Measurements from ENCODE around the gene B4GALNT4. TPM values are rescaled to one million over a fixed set of nuclear protein-coding genes. Genes with fewer than 3 reads are reported as not detected.
"Not testable (repeated sequence)": the region's sequence is repeated elsewhere in the genome, so short reads cannot be mapped to it uniquely, and the experiment has no call there.

Gene B4GALNT4
- total RNA-seq, 1 donor from 2014 or later: 0.50 TPM

GRCh38 chr11:398826-399225, 29.5 kb downstream of the B4GALNT4 start:
- intact Hi-C loops (cut with micrococcal nuclease): no loop called here
- DNase-seq (peak; percentile 26), ATAC-seq (no peak)

- DNase-seq: no peak
- intact Hi-C loops (cut with micrococcal nuclease): no loop called here
- no peak for ATAC-seq
Observed at GRCh38 chr11:399731-400211, 30.5 kb downstream of the B4GALNT4 start.

GRCh38 chr11:400241-400689, 31.0 kb downstream of the B4GALNT4 start:
- intact Hi-C loops (cut with micrococcal nuclease): no loop called here

GRCh38 chr11:401196-401595, 31.9 kb downstream of the B4GALNT4 start:
- intact Hi-C loops (cut with micrococcal nuclease); ATAC-seq; DNase-seq: not testable (repeated sequence)

More at GRCh38 chr11:400241-400689, 31.0 kb downstream of the B4GALNT4 start:
- no peak for DNase-seq
- no peak for ATAC-seq

DNA sequence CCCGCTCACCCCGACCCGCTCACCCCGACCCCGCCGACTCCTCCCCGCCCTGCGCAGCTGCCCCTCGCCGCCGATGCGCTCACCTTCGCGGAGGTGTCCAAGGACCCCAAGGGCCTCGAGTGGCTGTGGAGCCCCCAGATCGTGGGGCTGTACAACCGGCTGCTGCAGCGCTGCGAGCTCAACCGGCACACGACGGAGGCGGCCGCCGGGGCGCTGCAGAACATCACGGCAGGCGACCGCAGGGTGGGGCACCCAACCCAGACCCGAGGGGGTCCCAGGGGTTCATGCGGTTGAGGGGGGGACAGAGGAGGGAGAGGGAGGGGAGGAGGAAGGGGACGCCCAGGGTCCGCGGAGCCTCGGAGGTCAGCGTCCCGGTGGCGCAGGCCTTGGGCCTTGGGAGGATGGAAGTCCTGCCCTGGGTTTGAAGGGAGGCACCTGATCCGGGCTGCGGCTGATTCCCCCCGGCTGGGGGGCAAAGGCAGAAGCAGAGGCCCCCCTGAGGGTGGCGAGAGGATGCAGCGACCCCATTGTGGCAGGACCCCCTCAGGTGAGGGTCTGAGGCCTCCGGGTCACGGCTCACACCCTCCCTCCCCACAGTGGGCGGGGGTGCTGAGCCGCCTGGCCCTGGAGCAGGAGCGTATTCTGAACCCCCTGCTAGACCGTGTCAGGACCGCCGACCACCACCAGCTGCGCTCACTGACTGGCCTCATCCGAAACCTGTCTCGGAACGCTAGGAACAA, 33.9 kb downstream of the B4GALNT4 start:
- intact Hi-C loops (cut with micrococcal nuclease): no loop called here
- ATAC-seq (no peak), DNase-seq (no peak)

DNA sequence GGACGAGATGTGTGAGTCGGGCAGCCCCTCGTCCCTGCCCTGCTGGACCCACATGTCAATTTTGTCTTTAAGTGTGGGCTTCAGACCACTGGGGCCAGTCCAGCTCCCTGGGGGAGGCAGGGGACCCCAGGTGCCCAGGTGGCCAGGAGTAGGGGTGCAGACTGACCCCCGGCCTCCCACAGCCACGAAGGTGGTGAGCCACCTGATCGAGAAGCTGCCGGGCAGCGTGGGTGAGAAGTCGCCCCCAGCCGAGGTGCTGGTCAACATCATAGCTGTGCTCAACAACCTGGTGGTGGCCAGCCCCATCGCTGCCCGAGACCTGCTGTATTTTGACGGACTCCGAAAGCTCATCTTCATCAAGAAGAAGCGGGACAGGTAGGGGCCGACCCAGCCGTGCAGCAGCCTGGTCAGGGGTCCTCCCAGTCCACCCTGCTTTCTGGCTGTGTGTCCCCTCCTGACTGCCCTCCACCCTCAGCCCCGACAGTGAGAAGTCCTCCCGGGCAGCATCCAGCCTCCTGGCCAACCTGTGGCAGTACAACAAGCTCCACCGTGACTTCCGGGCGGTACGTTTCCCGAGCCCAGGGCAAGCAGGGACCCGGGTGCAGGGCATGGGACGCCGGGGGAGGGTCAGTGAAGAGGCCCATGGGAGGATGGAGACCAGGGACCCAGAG, 34.6 kb downstream of the B4GALNT4 start:
- no peak for ATAC-seq
- intact Hi-C loops (cut with micrococcal nuclease): no loop called here
- no peak for DNase-seq

GRCh38 chr11:404551-405264, 35.4 kb downstream of the B4GALNT4 start:
- DNase-seq: no peak
- no peak for ATAC-seq
- intact Hi-C loops (cut with micrococcal nuclease): no loop called here

GRCh38 chr11:405323-405953, 36.1 kb downstream of the B4GALNT4 start:
- peak; percentile 79 for DNase-seq
- intact Hi-C loops (cut with micrococcal nuclease): no loop called here
- ATAC-seq: peak; percentile 5

GRCh38 chr11:405954-406795, 36.9 kb downstream of the B4GALNT4 start:
- ATAC-seq: peak; percentile 7
- intact Hi-C loops (cut with micrococcal nuclease): no loop called here
- no peak for DNase-seq

DNA sequence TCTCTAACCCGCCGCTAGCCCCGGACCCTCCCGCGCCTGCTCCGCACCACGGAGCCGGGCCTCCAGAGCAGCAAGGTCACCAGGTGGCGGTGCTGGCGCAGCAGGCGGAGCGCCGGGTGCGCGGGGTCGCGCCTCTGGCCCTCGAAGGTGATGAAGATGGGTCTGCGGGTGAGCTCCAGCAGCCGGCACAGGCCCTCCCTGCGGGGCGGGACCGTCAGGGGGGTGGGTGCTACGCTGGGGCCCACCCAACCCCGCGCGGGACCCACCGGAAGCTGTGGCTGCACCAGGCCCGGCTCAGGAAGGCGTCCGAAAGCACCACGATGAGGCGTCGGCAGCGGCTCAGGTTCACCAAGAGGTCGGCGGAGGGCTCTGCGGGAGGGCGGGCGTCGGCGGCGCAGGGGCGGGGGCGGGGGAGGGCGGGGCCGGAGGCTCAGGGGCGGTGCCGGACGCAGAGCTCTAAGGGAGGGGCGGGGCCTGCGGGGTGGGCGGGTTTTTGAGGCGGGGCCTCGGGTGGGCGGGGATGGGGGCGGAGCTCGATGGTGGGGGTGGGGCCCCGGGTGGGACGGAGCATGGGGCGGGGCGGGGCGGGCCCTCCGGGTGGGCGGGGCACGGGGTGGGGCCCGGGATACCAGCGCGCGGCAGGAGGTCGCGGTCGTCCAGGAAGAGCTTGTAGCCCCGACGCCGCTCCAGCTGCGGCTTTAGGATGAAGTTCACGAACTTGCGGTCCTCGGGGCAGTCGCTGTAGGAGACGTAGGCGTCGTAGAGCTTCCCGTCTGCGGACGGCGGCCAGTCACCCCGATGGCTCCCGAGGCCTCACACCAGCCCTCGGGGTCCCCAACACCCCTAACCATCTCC, 37.7 kb downstream of the B4GALNT4 start:
- intact Hi-C loops (cut with micrococcal nuclease): no loop called here
- DNase-seq (peak; percentile 90), ATAC-seq (peak; percentile 80)

- ATAC-seq: no peak
Observed at GRCh38 chr11:407651-408123, 38.4 kb downstream of the B4GALNT4 start.

GRCh38 chr11:408154-409007, 39.1 kb downstream of the B4GALNT4 start:
- intact Hi-C loops (cut with micrococcal nuclease): no loop called here
- DNase-seq (no peak), ATAC-seq (peak; percentile 1)

More at GRCh38 chr11:407651-408123, 38.4 kb downstream of the B4GALNT4 start:
- no peak for DNase-seq
- intact Hi-C loops (cut with micrococcal nuclease): no loop called here

DNA sequence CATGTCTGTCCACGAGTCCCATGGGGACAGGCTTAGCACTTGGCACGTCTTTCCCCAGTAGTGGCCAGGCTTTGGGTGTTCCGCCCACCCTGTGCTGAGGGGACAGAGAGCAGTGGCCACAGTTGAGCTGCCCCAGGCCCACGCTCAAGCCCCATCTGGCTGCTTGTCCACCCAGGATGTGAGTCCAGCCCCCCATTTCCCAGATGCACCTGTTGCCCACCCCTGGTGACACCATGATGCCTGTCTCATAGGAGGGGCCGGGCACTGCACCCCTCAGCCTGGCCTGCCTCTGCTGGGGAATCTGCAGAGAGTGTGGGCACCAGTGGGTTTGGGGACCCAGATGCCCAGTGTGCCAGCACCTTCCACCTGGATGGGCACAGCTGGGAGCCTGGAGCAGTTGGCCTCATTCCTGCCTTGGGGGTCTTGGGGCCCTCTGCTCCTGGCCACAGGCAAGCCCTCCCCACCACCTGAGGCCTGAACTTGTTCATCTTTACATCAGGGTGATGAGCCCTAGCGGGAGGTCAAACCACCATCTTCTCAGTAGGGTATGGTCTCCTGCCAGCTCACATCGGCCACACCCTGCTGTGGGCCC, 39.8 kb downstream of the B4GALNT4 start:
- no peak for DNase-seq
- intact Hi-C loops (cut with micrococcal nuclease): no loop called here

GRCh38 chr11:409600-410483, 40.5 kb downstream of the B4GALNT4 start:
- DNase-seq (no peak), ATAC-seq (no peak)
- intact Hi-C loops (cut with micrococcal nuclease): no loop called here

More for the DNA sequence above, 39.8 kb downstream of the B4GALNT4 start:
- no peak for ATAC-seq

DNA sequence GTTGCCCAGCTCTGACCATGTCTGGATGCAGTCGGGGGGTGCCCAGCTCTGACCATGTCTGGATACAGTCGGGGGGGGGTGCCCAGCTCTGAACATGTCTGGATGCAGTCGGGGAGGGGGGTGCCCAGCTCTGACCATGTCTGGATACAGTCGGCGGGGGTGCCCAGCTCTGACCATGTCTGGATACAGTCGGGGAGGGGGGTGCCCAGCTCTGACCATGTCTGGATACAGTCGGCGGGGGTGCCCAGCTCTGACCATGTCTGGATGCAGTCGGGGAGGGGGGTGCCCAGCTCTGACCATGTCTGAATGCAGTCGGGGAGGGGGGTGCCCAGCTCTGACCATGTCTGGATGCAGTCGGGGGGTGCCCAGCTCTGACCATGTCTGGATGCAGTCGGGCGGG, 41.4 kb downstream of the B4GALNT4 start:
- intact Hi-C loops (cut with micrococcal nuclease); ATAC-seq: not testable (repeated sequence)

More for the DNA sequence above, 41.4 kb downstream of the B4GALNT4 start:
- not testable (repeated sequence) for DNase-seq
